Mucosa of rectum (tissue), 2 donors: ENCODE measurements around the gene LRP5.
A peak's percentile ranks its signal among the peaks of the same experiment; 100 is the strongest.

Source experiments
- H3K27ac ChIP-seq, 2 donors: one replicate each; pipeline ENCODE4 v1.7.0; 2013; ENCODE audit warnings: inconsistent platforms in 2 of 2, low read depth in 2 of 2, low read length in 2 of 2
- H3K27me3 ChIP-seq, 2 donors: one replicate each; pipeline ENCODE4 v1.7.0; 2013; ENCODE audit warnings: low read length in 2 of 2; ENCODE audit not compliant: control insufficient read depth in 2 of 2, insufficient read depth in 2 of 2
- H3K36me3 ChIP-seq, 2 donors: one replicate each; pipeline ENCODE4 v1.7.0; 2013; ENCODE audit warnings: low read length in 2 of 2; ENCODE audit not compliant: control insufficient read depth in 2 of 2, insufficient read depth in 2 of 2
- H3K4me1 ChIP-seq, 2 donors: one replicate each; pipeline ENCODE4 v1.7.0; 2013; ENCODE audit warnings: low read length in 2 of 2, mild to moderate bottlenecking in 1 of 2; ENCODE audit not compliant: control insufficient read depth in 2 of 2, insufficient read depth in 2 of 2
- H3K4me3 ChIP-seq, 2 donors: one replicate each; pipeline ENCODE4 v1.7.0; 2013; ENCODE audit warnings: low read length in 2 of 2
- H3K9ac ChIP-seq, 2 donors: one replicate each; pipeline ENCODE4 v1.7.0; 2013; ENCODE audit warnings: low read length in 2 of 2, low read depth in 1 of 2, mild to moderate bottlenecking in 1 of 2
- H3K9me3 ChIP-seq, 2 donors: one replicate each; pipeline ENCODE4 v1.7.0; 2013; ENCODE audit warnings: low read length in 2 of 2; ENCODE audit not compliant: control insufficient read depth in 2 of 2
- donor health status: healthy.
- donor health status: Normal muscosa, but diverticular disease.

LRP5 gene

GRCh38 chr11:68367252-68367651, 54.9 kb downstream of the LRP5 start:
- H3K9ac ChIP-seq: no peak overlapping the region
- peaks cover 12 to 20% of the 10 kb centered on the region in 2 donors for H3K4me1 ChIP-seq
- H3K36me3 ChIP-seq: peaks cover 15 to 26% of the 10 kb centered on the region in 2 donors
- H3K27ac ChIP-seq: no peak overlapping the region
- H3K4me3 ChIP-seq: no peak overlapping the region
- no peaks in the 10 kb centered on the region for H3K9me3 ChIP-seq
- H3K27me3 ChIP-seq: no peaks in the 10 kb centered on the region

- no peaks in the 10 kb centered on the region for H3K27me3 ChIP-seq
- peaks cover 15 to 24% of the 10 kb centered on the region in 2 donors for H3K36me3 ChIP-seq
- peak overlapping the region in 1 of 2 donors; percentile 33 for H3K27ac ChIP-seq
- H3K4me1 ChIP-seq: peaks cover 25 to 33% of the 10 kb centered on the region in 2 donors
- H3K9ac ChIP-seq: no peak overlapping the region
- H3K4me3 ChIP-seq: no peak overlapping the region
- no peaks in the 10 kb centered on the region for H3K9me3 ChIP-seq
Measured at GRCh38 chr11:68369756-68370155, 57.4 kb downstream of the LRP5 start.

GRCh38 chr11:68370211-68371111, 58.1 kb downstream of the LRP5 start:
- Histone ChIP-seq H3K4me1 (peaks cover 29 to 38% of the 10 kb centered on the region in 2 donors), H3K4me3 (no peak overlapping the region), H3K27me3 (no peaks in the 10 kb centered on the region), H3K27ac (peak overlapping the region; percentile 15 to 33), H3K9ac (no peak overlapping the region), H3K36me3 (peaks cover 9 to 24% of the 10 kb centered on the region in 2 donors), H3K9me3 (no peaks in the 10 kb centered on the region)

- Histone ChIP-seq H3K9me3 (no peaks in the 10 kb centered on the region), H3K27me3 (no peaks in the 10 kb centered on the region), H3K27ac (peak overlapping the region in 1 of 2 donors; percentile 33), H3K36me3 (peaks cover 3 to 17% of the 10 kb centered on the region in 2 donors), H3K4me3 (peak overlapping the region in 1 of 2 donors; percentile 4), H3K9ac (no peak overlapping the region), H3K4me1 (peaks cover 29 to 38% of the 10 kb centered on the region in 2 donors)
Measured at GRCh38 chr11:68371171-68372041, 59.0 kb downstream of the LRP5 start.

GRCh38 chr11:68372114-68372513, 59.7 kb downstream of the LRP5 start:
- Histone ChIP-seq H3K9ac (no peak overlapping the region), H3K27ac (peak overlapping the region in 1 of 2 donors; percentile 33), H3K4me1 (peaks cover 29 to 38% of the 10 kb centered on the region in 2 donors), H3K9me3 (no peaks in the 10 kb centered on the region), H3K27me3 (no peaks in the 10 kb centered on the region), H3K4me3 (no peak overlapping the region), H3K36me3 (peaks cover 2 to 11% of the 10 kb centered on the region in 2 donors)

- H3K36me3 ChIP-seq: peaks cover 2 to 7% of the 10 kb centered on the region in 2 donors
Measured at GRCh38 chr11:68372625-68373024, 60.2 kb downstream of the LRP5 start.

GRCh38 chr11:68373189-68373814, 60.9 kb downstream of the LRP5 start:
- Histone ChIP-seq H3K4me3 (no peak overlapping the region), H3K9me3 (no peaks in the 10 kb centered on the region), H3K36me3 (peaks cover under 1 to 3% of the 10 kb centered on the region in 2 donors), H3K9ac (no peak overlapping the region), H3K27me3 (no peaks in the 10 kb centered on the region), H3K27ac (peak overlapping the region in 1 of 2 donors; percentile 70), H3K4me1 (peaks cover 29 to 38% of the 10 kb centered on the region in 2 donors)

More at GRCh38 chr11:68372625-68373024, 60.2 kb downstream of the LRP5 start:
- no peak overlapping the region for H3K9ac ChIP-seq
- no peak overlapping the region for H3K4me3 ChIP-seq
- H3K27me3 ChIP-seq: no peaks in the 10 kb centered on the region
- H3K27ac ChIP-seq: peak overlapping the region in 1 of 2 donors; percentile 38
- H3K4me1 ChIP-seq: peaks cover 29 to 38% of the 10 kb centered on the region in 2 donors
- H3K9me3 ChIP-seq: no peaks in the 10 kb centered on the region

- Histone ChIP-seq H3K27ac (peak overlapping the region; percentile 69 to 70), H3K27me3 (no peaks in the 10 kb centered on the region), H3K4me3 (peak overlapping the region in 1 of 2 donors; percentile 26), H3K9ac (peak overlapping the region in 1 of 2 donors; percentile 27), H3K4me1 (peaks cover 29 to 38% of the 10 kb centered on the region in 2 donors), H3K9me3 (no peaks in the 10 kb centered on the region), H3K36me3 (no peaks in the 10 kb centered on the region)
Measured at GRCh38 chr11:68373815-68374501, 61.6 kb downstream of the LRP5 start.

- peak overlapping the region; percentile 49 to 70 for H3K27ac ChIP-seq
- H3K36me3 ChIP-seq: no peaks in the 10 kb centered on the region
- peaks cover 35 to 42% of the 10 kb centered on the region in 2 donors for H3K4me1 ChIP-seq
- H3K27me3 ChIP-seq: no peaks in the 10 kb centered on the region
- no peaks in the 10 kb centered on the region for H3K9me3 ChIP-seq
- peak overlapping the region; percentile 26 to 33 for H3K4me3 ChIP-seq
- peak overlapping the region in 1 of 2 donors; percentile 36 for H3K9ac ChIP-seq
Measured at GRCh38 chr11:68374531-68374930, 62.1 kb downstream of the LRP5 start.
